Neuron (in vitro differentiated cells): ENCODE data around the gene LGR4.
"Not testable (repeated sequence)": the region's sequence is repeated elsewhere in the genome, so short reads cannot be mapped to it uniquely, and the experiment has no call there.

ENCODE experiments used
- H2AFZ ChIP-seq: one replicate; pipeline ENCODE4 v1.6.1; 2013; ENCODE audit warnings: low read depth, mild to moderate bottlenecking, inconsistent platforms, low read length, moderate library complexity
- H3K27me3 ChIP-seq: one replicate; pipeline ENCODE4 v1.6.1; 2013; ENCODE audit warnings: low read length; ENCODE audit not compliant: insufficient read depth
- H3K36me3 ChIP-seq: one replicate; pipeline ENCODE4 v1.6.1; 2013; ENCODE audit warnings: low read length; ENCODE audit not compliant: insufficient read depth
- H3K4me1 ChIP-seq: one replicate; pipeline ENCODE4 v1.6.1; 2013; ENCODE audit warnings: low read length; ENCODE audit not compliant: insufficient read depth
- H3K4me3 ChIP-seq: 2 replicates; pipeline ENCODE4 v1.5.1; 2013; ENCODE audit warnings: mild to moderate bottlenecking, low read length, moderate library complexity
- H3K9me3 ChIP-seq: one replicate; pipeline ENCODE4 v1.6.1; 2013; ENCODE audit warnings: low read length

Gene LGR4

DNA sequence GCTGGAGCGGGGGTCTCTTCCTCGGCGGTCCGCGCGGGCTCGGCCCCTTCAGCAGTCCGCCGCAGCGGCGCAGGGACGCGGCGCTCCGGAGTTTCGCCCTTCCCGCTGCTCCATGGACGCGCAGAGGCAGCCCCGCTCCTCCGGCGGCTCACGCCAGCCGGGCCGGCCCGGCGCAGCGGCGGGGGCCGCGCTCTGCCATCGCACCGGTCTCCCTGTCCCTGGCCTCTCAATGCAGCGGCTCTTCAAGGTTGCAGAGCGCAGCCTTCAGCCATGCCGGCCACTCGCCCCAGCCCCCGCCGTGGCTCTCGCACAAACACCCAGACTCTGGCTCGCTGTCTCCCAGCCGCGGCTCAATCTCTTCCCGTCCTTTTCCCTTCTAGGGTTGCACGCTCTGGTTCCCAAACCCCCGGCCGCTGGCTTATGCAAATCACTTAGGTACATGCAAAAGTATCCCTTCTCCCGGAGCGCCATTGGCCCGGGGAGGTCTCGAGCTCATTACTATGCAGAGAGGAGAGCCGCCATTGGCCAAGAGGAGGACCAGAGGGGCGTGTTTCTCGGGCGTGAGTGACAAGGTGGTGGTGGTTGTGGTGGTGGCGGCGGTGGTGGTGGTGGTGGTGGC, at the start of gene LGR4:
LGR4 (minus strand) TSS at position 393 of the 619 bp plus-strand sequence. CDS start 488 bp downstream, outside the sequence.
- Histone ChIP-seq H3K4me3 (peak within 1 kb of the TSS; percentile 93), H3K4me1 (peaks cover 29% of the 10 kb centered on the region), H3K27me3 (no peaks in the 10 kb centered on the region), H2AFZ (no peak within 1 kb of the TSS), H3K9me3 (no peaks in the 10 kb centered on the region), H3K36me3 (peaks cover 3% of the 10 kb centered on the region)

- Histone ChIP-seq H3K4me3 (no peak overlapping the region), H3K36me3 (no peaks in the 10 kb centered on the region), H3K27me3 (no peaks in the 10 kb centered on the region), H2AFZ (no peak overlapping the region), H3K9me3 (no peaks in the 10 kb centered on the region), H3K4me1 (no peaks in the 10 kb centered on the region)
These were observed 47.6 kb upstream of the LGR4 start for GRCh38 chr11:27520226-27520625.

DNA sequence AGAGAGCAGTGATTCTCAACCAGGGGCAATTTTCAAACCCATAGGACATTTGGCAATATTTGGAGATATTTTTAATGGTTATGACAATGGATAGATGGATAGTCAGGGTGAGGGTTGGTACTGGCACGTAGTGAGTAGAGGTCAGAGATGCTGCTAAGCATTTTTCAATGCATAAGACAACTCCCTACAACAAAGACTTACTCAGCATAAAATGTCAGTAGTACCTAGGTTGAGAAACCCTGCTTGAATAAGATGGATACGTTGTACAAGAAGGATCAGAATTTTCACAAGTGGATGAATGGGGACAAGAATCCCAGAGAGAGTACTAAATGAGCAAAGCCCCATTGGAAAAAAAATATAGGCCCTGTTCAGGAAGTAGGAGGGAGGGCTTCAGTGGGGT, 45.9 kb upstream of the LGR4 start:
- H2AFZ ChIP-seq, result no peak overlapping the region
- H3K36me3 ChIP-seq, result no peaks in the 10 kb centered on the region
- H3K9me3 ChIP-seq, result peaks cover 4% of the 10 kb centered on the region
- H3K27me3 ChIP-seq, result no peaks in the 10 kb centered on the region
- no peak overlapping the region for H3K4me3 ChIP-seq
- no peaks in the 10 kb centered on the region for H3K4me1 ChIP-seq

DNA sequence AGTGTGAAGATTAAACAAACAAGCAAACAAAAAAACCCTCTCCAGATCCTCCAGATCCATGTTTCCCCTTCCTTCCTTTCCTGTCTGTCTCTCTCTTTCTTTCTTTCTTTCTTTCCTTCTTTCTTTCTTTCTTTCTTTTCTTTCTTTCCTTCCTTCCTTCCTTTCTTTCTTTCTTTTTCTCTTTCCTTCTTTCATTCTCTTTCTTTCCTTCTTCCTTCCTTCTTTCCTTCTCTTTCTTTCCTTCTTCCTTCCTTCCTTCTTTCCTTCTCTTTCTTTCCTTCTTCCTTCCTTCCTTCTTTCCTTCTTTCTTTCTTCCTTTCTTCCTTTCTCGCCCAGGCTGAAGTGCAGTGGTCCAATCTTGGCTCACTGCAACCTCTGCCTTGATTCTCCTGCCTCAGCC, 44.9 kb upstream of the LGR4 start:
- H3K27me3 ChIP-seq, H3K9me3 ChIP-seq, H2AFZ ChIP-seq: not testable (repeated sequence)

DNA sequence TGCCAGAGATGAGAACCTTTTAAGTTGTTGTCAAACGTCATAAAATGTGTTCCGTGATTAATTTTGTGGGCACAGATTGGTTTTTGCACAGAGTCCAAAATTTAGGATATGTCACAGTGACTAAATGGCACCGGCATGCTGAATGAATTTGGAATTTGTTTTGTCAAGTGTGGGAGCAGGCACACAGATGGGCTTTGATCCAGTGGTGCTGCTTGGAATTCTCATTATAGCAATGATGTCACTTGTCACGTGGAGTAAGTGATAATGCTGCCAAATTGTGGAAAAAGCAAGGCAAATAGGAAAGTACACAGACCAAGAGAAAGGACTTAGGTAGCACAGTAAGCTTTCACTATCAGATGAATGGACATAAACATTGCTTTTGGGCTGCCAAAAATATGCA, 42.0 kb upstream of the LGR4 start:
- no peaks in the 10 kb centered on the region for H3K4me1 ChIP-seq
- no peaks in the 10 kb centered on the region for H3K36me3 ChIP-seq
- H3K27me3 ChIP-seq, result no peaks in the 10 kb centered on the region
- no peak overlapping the region for H2AFZ ChIP-seq
- H3K9me3 ChIP-seq, result peaks cover 4% of the 10 kb centered on the region
- no peak overlapping the region for H3K4me3 ChIP-seq

More for the DNA sequence above, 44.9 kb upstream of the LGR4 start:
- not testable (repeated sequence) for H3K36me3 ChIP-seq, H3K4me1 ChIP-seq, H3K4me3 ChIP-seq

DNA sequence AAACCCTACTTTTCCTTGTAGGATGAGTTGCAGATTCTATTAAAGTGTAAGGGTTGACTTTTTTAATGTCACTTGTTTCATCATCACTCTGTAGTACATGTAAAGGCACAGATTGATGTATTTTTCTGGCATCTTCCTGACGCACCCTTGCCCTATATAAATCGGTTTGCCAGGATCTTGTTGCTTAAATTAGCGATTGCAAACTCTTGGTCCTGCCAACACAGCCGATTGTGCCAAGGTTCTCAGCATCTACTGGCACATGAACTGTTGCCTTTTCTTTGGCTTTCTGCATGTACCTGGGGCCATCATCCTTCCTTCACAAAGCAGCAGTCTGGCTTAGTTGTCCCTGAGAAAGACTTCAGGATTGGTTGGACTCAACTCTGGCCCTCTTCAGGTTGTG, 41.5 kb upstream of the LGR4 start:
- Histone ChIP-seq H3K4me3 (no peak overlapping the region), H2AFZ (no peak overlapping the region), H3K27me3 (no peaks in the 10 kb centered on the region), H3K4me1 (no peaks in the 10 kb centered on the region), H3K9me3 (peaks cover 4% of the 10 kb centered on the region), H3K36me3 (no peaks in the 10 kb centered on the region)

DNA sequence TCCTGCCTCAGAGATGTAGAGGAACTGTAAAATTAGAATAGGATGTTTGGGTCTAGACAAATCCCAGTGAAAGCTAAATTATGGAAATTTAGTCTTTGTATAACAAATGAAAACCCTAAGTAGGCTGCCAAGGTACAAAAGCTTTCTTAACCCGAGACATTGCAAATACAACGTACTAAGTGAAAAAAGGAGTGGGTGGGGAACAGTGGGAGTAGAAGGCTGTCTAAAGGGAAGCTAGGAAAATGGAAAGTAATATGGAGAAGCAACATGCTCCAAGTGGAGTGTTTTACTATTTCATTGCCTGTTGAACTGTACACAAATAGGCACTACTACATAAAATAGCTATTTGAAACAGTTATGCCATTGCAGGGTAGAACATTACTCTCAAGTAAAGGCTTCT, 40.8 kb upstream of the LGR4 start:
- H3K4me1 ChIP-seq, result no peaks in the 10 kb centered on the region
- H3K9me3 ChIP-seq, result peaks cover 4% of the 10 kb centered on the region
- no peaks in the 10 kb centered on the region for H3K27me3 ChIP-seq
- H3K36me3 ChIP-seq, result no peaks in the 10 kb centered on the region
- no peak overlapping the region for H2AFZ ChIP-seq
- H3K4me3 ChIP-seq, result no peak overlapping the region

GRCh38 chr11:27512238-27512637, 39.6 kb upstream of the LGR4 start:
- no peaks in the 10 kb centered on the region for H3K36me3 ChIP-seq
- no peaks in the 10 kb centered on the region for H3K27me3 ChIP-seq
- H3K9me3 ChIP-seq, result peaks cover 4% of the 10 kb centered on the region
- peaks cover 6% of the 10 kb centered on the region for H3K4me1 ChIP-seq
- no peak overlapping the region for H3K4me3 ChIP-seq
- H2AFZ ChIP-seq, result no peak overlapping the region

DNA sequence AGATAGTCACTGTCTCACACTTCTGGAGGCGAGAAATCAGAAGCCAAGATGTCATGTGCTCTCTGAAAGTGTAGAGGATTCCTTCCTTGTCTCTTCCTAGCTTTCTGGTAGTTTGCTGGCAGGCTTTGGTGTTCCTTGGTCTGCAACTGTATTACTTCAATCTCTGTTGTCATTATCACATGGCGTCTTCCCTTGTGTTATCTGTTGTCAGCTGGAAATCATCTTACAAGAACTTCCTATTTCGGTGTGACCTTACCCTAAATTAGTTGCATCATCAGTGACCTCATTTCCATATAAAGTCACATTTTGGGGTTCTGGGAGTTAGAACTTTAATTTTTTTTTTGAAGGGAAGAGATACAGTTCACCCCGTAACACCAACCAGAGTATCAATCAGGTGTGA, 37.3 kb upstream of the LGR4 start:
- Histone ChIP-seq H3K4me1 (peaks cover 15% of the 10 kb centered on the region), H3K27me3 (no peaks in the 10 kb centered on the region), H3K4me3 (no peak overlapping the region), H3K9me3 (peaks cover 4% of the 10 kb centered on the region), H2AFZ (no peak overlapping the region), H3K36me3 (no peaks in the 10 kb centered on the region)

DNA sequence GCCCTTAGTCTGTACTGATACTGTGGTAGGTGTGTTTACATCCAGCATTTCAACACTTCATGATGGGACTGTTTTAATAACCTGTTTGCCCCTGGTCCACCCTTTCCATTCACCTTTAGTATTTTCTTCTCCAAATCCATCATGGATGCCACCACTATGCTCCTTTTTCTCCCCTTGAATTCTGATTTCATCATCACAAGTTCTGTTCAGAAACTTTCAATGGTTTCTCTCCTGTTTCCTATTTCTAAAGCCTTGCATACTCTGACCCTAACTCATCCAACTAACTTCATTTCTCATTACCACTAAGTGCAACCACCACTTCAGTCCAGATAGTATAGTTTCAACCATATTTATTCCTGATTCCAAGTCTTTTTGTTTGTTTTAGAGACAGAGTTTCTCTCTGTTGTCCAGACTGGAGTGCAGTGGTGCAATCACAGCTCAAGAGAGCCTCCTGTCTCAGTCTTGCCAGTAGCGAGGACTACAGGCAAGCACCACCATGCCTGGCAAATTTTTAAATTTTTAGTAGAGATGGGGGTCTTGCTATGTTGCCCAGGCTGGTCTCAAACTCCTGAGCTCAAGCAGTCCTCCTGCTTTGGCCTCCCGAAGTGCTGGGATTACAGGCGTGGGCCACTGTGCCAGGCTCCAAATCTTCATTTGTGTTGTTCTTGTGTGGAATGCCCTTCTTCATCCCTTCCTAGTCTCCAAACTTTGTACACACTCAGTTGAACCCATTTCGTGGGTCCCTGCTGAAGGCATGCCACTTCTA, 35.1 kb upstream of the LGR4 start:
- peaks cover 15% of the 10 kb centered on the region for H3K4me1 ChIP-seq
- peak overlapping the region; percentile 68 for H2AFZ ChIP-seq
- no peaks in the 10 kb centered on the region for H3K27me3 ChIP-seq
- no peaks in the 10 kb centered on the region for H3K9me3 ChIP-seq
- H3K36me3 ChIP-seq, result no peaks in the 10 kb centered on the region
- H3K4me3 ChIP-seq, result peak overlapping the region; percentile 59

DNA sequence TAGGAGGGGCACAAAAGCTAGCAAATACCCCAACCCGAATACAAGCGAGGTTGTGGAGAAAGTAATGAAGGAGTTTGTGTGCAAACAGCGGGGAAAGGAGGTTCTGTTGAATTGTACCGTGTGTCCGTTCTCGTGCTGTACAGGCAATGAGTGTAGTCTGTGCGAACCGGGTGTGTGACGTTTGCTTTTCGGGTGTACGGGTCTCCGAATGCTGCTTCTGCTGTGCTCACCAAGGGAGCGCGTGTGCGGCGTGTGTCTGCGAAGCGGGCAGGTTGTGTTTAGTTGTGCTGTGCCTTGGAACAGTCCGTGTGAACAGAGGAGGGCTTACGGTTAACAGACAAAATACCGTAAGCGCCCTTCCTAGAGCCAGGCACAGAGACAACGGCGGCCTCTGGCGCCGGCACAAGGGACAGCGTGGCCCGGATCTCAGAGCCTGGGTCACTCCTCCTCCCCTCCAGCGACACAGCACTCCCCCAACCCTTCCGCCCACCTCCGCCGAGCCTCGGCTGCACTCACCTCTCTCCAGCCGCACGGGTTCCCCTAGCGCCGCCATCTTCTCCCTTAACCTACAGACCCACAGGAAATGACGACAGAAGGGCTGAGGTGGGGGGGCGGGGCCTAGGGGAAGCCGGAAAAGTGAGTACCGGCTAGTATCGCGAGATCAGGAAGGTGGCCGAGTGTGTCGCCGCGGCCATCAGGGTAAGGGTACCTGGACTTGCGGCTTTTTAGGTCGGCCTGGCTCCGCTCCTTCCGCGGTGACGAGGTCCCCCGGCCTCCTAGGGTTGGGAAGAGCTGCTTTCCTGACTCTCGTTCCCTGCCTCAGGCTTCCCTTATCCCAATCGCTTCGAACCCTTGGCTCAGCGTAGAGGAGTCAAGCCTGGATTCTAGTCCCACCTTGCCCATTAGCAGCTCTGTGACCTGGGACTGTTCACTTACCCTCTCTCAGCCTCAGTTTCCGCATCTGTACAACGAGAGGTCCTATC, 33.9 kb upstream of the LGR4 start, which contains the start of gene LIN7C:
LIN7C (minus strand) TSS at position 570 of the 983 bp plus-strand sequence; CDS start at position 553, 17 bp downstream.
- Histone ChIP-seq H3K9me3 (no peaks in the 10 kb centered on the region), H3K4me1 (peaks cover 15% of the 10 kb centered on the region), H3K27me3 (no peaks in the 10 kb centered on the region), H3K36me3 (peaks cover 7% of the 10 kb centered on the region), H2AFZ (peak within 1 kb of the TSS; percentile 68), H3K4me3 (peak within 1 kb of the TSS; percentile 59)

- peaks cover 15% of the 10 kb centered on the region for H3K4me1 ChIP-seq
- H3K9me3 ChIP-seq, result no peaks in the 10 kb centered on the region
- H3K4me3 ChIP-seq, result peak overlapping the region; percentile 59
- H2AFZ ChIP-seq, result peak overlapping the region; percentile 68
- no peaks in the 10 kb centered on the region for H3K27me3 ChIP-seq
- peaks cover 14% of the 10 kb centered on the region for H3K36me3 ChIP-seq
These were observed 33.2 kb upstream of the LGR4 start for GRCh38 chr11:27505781-27506180.

DNA sequence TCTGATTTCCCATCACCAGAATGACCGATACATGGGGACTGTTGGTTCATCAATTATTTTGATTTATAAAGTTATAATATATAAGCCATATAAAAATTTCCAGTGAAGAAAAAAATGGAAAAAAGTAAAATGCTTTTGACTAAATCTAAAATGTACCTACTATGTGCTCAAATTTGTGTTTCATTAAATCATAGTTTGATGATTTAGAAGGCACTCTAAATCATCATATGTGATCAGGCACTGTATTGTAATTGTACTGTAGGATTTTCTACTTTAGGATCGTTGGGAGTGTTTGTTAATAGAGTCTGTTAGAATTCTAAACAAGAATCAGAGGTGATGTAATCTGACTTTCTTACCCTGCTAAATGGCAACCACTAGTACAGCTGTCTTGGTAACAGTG, 31.6 kb upstream of the LGR4 start:
- Histone ChIP-seq H3K4me1 (peaks cover 15% of the 10 kb centered on the region), H3K27me3 (no peaks in the 10 kb centered on the region), H3K36me3 (peaks cover 24% of the 10 kb centered on the region), H3K9me3 (no peaks in the 10 kb centered on the region), H3K4me3 (no peak overlapping the region), H2AFZ (no peak overlapping the region)
